IPS-20b (cell line): Measurements from ENCODE around the gene LAMC1.
"Not testable (repeated sequence)": the region's sequence is repeated elsewhere in the genome, so short reads cannot be mapped to it uniquely, and the experiment has no call there.

Experiments
- H3K27ac ChIP-seq: one replicate; pipeline ENCODE4 v1.5.1; 2013; ENCODE audit warnings: low read length
- H3K27me3 ChIP-seq: 2 replicates; pipeline ENCODE4 v1.6.1; 2013; ENCODE audit warnings: mild to moderate bottlenecking, low read length, inconsistent platforms; ENCODE audit not compliant: insufficient read depth
- H3K36me3 ChIP-seq: 2 replicates; pipeline ENCODE4 v1.6.1; 2013; ENCODE audit warnings: low read depth, mild to moderate bottlenecking, inconsistent platforms, low read length, moderate library complexity; ENCODE audit not compliant: insufficient read depth
- H3K4me1 ChIP-seq: 2 replicates; pipeline ENCODE4 v1.6.1; 2013; ENCODE audit warnings: mild to moderate bottlenecking, control low read depth, inconsistent platforms, low read length, moderate library complexity; ENCODE audit not compliant: insufficient read depth
- H3K4me3 ChIP-seq: 2 replicates; pipeline ENCODE4 v1.5.1; 2013; ENCODE audit warnings: mild to moderate bottlenecking, low read length, inconsistent platforms
- H3K9ac ChIP-seq: 2 replicates; pipeline ENCODE4 v1.6.1; 2013; ENCODE audit warnings: low read depth, mild to moderate bottlenecking, inconsistent platforms, low read length, moderate library complexity
- H3K9me3 ChIP-seq: 2 replicates; pipeline ENCODE4 v1.6.1; 2013; ENCODE audit warnings: mild to moderate bottlenecking, low read depth, low read length, inconsistent platforms; ENCODE audit not compliant: insufficient read depth

Gene LAMC1

DNA sequence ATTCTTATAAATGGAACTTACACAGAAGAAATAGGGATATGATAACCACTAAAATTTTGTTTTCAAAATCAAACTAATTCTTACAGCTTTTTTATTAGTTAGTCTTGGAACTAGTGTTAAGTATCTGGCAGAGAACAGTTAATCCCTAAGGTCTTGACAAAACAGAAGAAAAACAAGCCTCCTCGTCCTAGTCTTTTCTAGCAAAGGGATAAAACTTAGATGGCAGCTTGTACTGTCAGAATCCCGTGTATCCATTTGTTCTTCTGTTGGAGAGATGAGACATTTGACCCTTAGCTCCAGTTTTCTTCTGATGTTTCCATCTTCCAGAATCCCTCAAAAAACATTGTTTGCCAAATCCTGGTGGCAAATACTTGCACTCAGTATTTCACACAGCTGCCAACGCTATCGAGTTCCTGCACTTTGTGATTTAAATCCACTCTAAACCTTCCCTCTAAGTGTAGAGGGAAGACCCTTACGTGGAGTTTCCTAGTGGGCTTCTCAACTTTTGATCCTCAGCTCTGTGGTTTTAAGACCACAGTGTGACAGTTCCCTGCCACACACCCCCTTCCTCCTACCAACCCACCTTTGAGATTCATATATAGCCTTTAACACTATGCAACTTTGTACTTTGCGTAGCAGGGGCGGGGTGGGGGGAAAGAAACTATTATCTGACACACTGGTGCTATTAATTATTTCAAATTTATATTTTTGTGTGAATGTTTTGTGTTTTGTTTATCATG lies 120.5 kb downstream of the LAMC1 start:
- Histone ChIP-seq H3K27me3 (no peaks in the 10 kb centered on the region), H3K9ac (no peak overlapping the region), H3K4me1 (no peaks in the 10 kb centered on the region), H3K4me3 (no peak overlapping the region), H3K27ac (no peak overlapping the region), H3K9me3 (no peaks in the 10 kb centered on the region), H3K36me3 (peaks cover 46% of the 10 kb centered on the region)

DNA sequence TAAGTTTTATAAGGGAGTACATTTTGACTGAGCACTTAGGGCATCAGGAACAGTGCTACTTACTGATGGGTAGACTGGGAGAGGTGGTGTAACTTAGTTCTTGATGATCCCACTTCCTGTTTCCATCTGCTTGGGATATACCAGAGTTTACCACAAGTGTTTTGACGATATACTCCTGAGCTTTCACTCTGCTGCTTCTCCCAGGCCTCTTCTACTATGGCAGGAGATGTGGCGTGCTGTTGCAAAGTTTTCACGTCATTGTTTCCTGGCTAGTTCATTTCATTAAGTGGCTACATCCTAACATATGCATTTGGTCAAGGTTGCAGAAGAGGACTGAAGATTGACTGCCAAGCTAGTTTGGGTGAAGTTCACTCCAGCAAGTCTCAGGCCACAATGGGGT lies 121.5 kb downstream of the LAMC1 start:
- Histone ChIP-seq H3K9ac (no peak overlapping the region), H3K4me1 (no peaks in the 10 kb centered on the region), H3K9me3 (no peaks in the 10 kb centered on the region), H3K36me3 (peaks cover 42% of the 10 kb centered on the region), H3K4me3 (no peak overlapping the region), H3K27me3 (no peaks in the 10 kb centered on the region), H3K27ac (no peak overlapping the region)

DNA sequence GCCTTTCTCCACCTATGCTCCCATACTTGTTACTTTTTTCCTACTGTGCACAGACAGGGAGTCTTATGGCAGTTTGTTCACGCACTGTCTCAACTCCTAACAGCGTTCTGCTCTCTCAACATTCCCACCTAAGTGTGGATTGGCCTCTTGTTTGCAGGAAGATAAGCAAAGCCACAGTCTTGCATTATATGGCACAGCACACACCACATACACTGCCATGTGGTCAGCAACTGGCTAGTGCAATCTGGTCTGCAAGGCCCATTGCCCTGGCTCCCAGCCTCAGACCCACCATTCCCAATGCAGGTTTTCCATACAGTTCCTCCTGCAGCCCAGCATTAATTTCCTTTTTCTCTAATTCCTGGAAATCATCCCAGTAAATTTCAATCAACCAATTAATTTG lies 124.5 kb downstream of the LAMC1 start:
- Histone ChIP-seq H3K9ac (no peak overlapping the region), H3K36me3 (peaks cover 21% of the 10 kb centered on the region), H3K27ac (no peak overlapping the region), H3K27me3 (no peaks in the 10 kb centered on the region), H3K9me3 (no peaks in the 10 kb centered on the region), H3K4me1 (no peaks in the 10 kb centered on the region), H3K4me3 (no peak overlapping the region)

DNA sequence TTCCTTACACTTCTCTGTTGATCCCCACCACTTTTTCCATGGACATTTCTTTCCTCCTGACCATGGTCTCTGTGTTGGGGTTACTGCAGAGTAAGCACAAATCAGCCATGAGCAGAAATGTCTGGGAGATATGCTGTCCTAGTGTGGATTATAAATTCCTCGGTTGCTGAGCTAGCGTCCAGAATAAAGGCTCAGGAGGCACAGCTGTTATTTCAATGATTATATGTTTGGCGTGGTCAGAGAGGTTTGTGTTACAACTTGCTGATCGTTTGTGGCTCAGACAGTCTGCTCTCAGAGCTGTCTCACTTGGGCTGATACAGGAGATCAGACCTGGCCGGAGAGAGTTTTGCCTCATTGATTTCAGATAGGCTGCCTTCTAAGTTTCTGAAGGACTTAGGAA lies 125.4 kb downstream of the LAMC1 start:
- no peak overlapping the region for H3K9ac ChIP-seq
- H3K4me1 ChIP-seq = no peaks in the 10 kb centered on the region
- no peaks in the 10 kb centered on the region for H3K27me3 ChIP-seq
- H3K9me3 ChIP-seq = no peaks in the 10 kb centered on the region
- no peak overlapping the region for H3K4me3 ChIP-seq
- no peak overlapping the region for H3K27ac ChIP-seq
- peaks cover 12% of the 10 kb centered on the region for H3K36me3 ChIP-seq

DNA sequence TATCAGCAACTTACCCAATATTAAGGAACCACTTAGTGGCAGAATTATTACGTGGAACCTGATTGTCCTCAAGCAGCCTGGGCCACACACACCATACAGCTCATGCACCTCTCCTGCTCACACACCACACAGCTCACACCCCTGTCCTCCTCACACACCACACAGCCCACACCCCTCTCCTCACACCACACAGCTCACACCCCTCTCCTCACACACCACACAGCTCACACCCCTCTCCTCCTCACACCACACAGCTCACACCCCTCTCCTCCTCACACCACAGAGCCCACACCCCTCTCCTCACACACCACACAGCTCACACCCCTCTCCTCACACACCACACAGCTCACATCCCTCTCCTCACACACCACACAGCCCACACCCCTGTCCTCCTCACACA lies 126.1 kb downstream of the LAMC1 start:
- Histone ChIP-seq H3K9me3 (no peaks in the 10 kb centered on the region), H3K27me3 (no peaks in the 10 kb centered on the region), H3K4me1 (no peaks in the 10 kb centered on the region), H3K4me3 (no peak overlapping the region), H3K36me3 (peaks cover 5% of the 10 kb centered on the region), H3K27ac (no peak overlapping the region), H3K9ac (no peak overlapping the region)

DNA sequence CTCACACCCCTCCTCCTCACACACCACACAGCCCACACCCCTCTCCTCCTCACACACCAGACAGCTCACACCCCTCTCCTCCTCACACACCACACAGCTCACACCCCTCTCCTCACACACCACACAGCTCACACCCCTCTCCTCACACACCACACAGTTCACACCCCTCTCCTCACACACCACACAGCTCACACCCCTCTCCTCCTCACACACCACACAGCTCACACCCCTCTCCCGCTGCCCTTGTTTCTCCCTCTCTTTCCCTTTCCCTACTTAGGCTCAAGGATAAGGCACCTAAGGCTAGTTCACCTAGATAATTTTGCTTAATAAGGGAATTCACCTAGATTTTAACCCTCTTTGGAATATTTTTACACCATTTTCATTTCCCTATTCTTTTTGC lies 126.8 kb downstream of the LAMC1 start:
- not testable (repeated sequence) for H3K36me3 ChIP-seq, H3K4me3 ChIP-seq, H3K9me3 ChIP-seq, H3K9ac ChIP-seq, H3K4me1 ChIP-seq, H3K27me3 ChIP-seq, H3K27ac ChIP-seq

DNA sequence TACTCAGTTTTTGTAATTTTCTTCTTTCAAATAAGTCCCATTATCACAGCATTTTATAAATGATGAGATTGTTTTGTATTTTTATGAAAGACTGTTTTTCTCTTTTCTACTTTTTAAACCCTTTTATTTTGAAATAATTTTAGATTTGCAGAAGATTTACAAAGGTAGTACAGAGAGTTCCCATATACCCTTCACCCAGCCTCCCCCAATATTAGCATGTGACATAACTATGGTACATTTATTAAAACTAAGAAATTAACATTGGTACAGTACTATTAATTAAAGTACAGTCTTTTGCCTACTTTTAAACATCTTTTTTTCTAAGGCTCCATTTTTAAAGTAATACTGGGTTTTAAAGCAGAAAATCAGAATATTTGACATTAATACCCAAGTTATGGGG lies 127.2 kb downstream of the LAMC1 start:
- H3K27ac ChIP-seq = no peak overlapping the region
- H3K27me3 ChIP-seq = no peaks in the 10 kb centered on the region
- no peaks in the 10 kb centered on the region for H3K9me3 ChIP-seq
- no peaks in the 10 kb centered on the region for H3K36me3 ChIP-seq
- H3K4me3 ChIP-seq = no peak overlapping the region
- no peaks in the 10 kb centered on the region for H3K4me1 ChIP-seq
- no peak overlapping the region for H3K9ac ChIP-seq

DNA sequence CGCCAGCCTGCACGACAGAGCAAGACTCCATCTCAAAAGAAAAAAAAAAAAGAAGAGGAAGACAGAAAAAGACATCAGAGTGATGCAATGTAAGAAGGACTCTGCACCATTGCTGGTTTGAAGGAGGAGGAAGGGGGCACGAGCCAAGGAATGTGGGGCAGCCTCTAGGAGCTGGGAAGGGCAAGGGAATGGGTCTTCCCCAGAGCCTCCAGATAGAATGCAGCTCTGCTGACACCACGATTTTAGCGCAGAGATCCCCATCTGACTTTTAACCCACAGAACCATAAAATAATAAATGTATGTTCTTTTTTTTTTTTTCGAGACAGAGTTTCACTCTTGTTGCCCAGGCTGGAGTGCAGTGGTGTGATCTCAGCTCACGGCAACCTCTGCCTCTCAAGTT lies 129.0 kb downstream of the LAMC1 start:
- Histone ChIP-seq H3K27ac (no peak overlapping the region), H3K27me3 (no peaks in the 10 kb centered on the region), H3K9me3 (no peaks in the 10 kb centered on the region), H3K4me3 (no peak overlapping the region), H3K36me3 (no peaks in the 10 kb centered on the region), H3K9ac (no peak overlapping the region), H3K4me1 (no peaks in the 10 kb centered on the region)

DNA sequence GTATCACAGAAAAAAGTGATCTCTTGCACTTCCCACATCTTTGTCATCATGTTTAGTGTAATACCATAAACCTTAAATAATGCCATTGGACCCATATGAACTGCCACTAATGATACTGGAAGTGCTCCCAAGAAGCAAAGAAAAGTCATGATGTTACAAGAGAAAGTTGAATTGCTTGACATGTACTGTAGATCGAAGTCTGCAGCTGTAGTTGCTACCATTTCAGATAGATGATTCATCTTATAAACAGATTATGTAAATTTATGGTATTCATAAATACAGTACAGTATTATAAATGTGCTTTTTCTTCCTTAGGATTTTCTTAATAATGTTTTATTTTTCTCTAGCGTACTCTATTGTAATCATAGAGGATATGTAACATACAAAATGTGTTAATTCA lies 132.7 kb downstream of the LAMC1 start:
- H3K9ac ChIP-seq = no peak overlapping the region
- no peaks in the 10 kb centered on the region for H3K36me3 ChIP-seq
- H3K4me3 ChIP-seq = no peak overlapping the region
- no peaks in the 10 kb centered on the region for H3K4me1 ChIP-seq
- H3K27ac ChIP-seq = no peak overlapping the region
- no peaks in the 10 kb centered on the region for H3K9me3 ChIP-seq
- H3K27me3 ChIP-seq = no peaks in the 10 kb centered on the region

DNA sequence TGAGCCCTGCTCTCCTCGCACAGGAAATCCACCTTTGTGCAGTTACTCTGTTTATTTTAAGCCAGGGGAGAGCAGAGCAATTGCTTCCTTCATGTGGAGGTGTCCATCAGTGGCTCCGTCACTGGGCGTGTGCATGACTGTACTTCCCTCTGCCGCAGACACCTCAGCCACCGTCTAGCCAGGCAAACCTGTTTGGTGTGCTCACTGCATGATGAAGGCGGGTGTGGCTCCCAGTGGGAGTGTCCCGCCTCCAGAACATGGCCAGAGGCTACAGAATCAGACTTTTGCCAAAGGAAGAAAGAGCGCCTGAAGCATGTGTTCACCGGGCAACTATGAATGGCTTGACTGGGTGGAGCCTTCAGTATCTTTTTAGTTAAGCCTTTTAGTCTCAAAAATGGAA lies 136.7 kb downstream of the LAMC1 start:
- Histone ChIP-seq H3K9me3 (no peaks in the 10 kb centered on the region), H3K9ac (no peak overlapping the region), H3K27ac (no peak overlapping the region), H3K27me3 (no peaks in the 10 kb centered on the region), H3K4me1 (peaks cover 7% of the 10 kb centered on the region; the same call in 1 of the 2 replicates), H3K36me3 (no peaks in the 10 kb centered on the region), H3K4me3 (no peak overlapping the region)

DNA sequence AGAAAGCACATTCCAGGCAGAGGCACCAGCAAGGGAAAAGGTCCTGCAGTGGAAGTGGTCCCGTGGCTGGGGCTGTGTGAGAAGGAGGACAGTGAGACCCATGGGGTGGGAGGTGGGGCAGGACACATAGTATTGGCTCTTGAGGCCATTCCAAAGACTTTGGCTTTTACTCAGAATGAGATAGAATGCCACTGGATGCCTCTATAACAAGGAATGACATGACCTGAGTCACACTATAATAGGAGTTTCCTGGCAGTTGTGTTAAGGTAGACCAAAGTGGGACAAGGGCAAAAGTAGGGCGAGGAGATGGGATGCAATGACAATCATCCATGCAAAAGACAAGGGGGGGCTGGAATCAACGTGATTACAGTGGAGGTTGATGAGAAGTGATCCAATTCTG lies 138.2 kb downstream of the LAMC1 start:
- peaks cover 15% of the 10 kb centered on the region; the same call in 1 of the 2 replicates for H3K4me1 ChIP-seq

DNA sequence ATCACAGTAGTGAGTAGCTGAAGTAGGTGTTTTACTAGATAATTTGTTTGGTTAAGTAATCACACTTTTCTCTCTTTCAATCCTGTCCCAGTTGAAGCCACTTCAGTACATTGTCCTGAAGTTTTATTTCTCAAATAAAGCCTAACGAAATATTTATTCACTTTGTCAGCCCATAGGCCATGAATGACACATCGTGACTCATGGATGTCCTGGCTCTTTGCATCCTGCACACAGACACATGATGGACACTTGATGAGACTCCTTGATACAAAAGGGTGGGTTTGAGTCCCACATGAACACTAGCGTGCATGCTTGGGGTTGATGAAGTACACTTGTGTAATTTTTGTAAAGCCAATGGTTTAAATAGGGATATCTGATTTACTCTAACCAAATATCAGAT lies 140.1 kb downstream of the LAMC1 start:
- Histone ChIP-seq H3K4me1 (peaks cover 15% of the 10 kb centered on the region; the same call in 1 of the 2 replicates), H3K9ac (no peak overlapping the region), H3K27me3 (no peaks in the 10 kb centered on the region), H3K4me3 (no peak overlapping the region), H3K36me3 (no peaks in the 10 kb centered on the region), H3K9me3 (no peaks in the 10 kb centered on the region), H3K27ac (no peak overlapping the region)

More for the DNA sequence above, 138.2 kb downstream of the LAMC1 start:
- Histone ChIP-seq H3K36me3 (no peaks in the 10 kb centered on the region), H3K27me3 (no peaks in the 10 kb centered on the region), H3K9me3 (no peaks in the 10 kb centered on the region), H3K9ac (no peak overlapping the region), H3K27ac (no peak overlapping the region), H3K4me3 (no peak overlapping the region)
